ENCODE data around the gene AKAP7.

The AKAP7 gene

GRCh38 chr6:131205481-131206244, 70.4 kb downstream of the AKAP7 start:
- DNase-seq = no peak

GRCh38 chr6:131206463-131207251, 71.4 kb downstream of the AKAP7 start:
- no peak for DNase-seq

GRCh38 chr6:131208787-131209186, 73.5 kb downstream of the AKAP7 start:
- DNase-seq = no peak

GRCh38 chr6:131210469-131210868, 75.2 kb downstream of the AKAP7 start:
- DNase-seq = no peak

- no peak for DNase-seq
Observed at GRCh38 chr6:131212024-131212423, 76.8 kb downstream of the AKAP7 start.

- DNase-seq = no peak
Observed at GRCh38 chr6:131212913-131213312, 77.6 kb downstream of the AKAP7 start.

GRCh38 chr6:131213501-131213990, 78.3 kb downstream of the AKAP7 start:
- no peak for DNase-seq

- no peak for DNase-seq
Observed at GRCh38 chr6:131215219-131215618, 80.0 kb downstream of the AKAP7 start.

GRCh38 chr6:131216246-131216645, 81.0 kb downstream of the AKAP7 start:
- no peak for DNase-seq

GRCh38 chr6:131222773-131223172, 87.5 kb downstream of the AKAP7 start:
- no peak for DNase-seq

- no peak for DNase-seq
Observed at GRCh38 chr6:131223416-131223815, 88.1 kb downstream of the AKAP7 start.

- DNase-seq = no peak
Observed at GRCh38 chr6:131225127-131225526, 89.9 kb downstream of the AKAP7 start.

GRCh38 chr6:131225959-131226358, 90.7 kb downstream of the AKAP7 start:
- DNase-seq = no peak

GRCh38 chr6:131226459-131227157, 91.3 kb downstream of the AKAP7 start:
- DNase-seq = no peak

GRCh38 chr6:131227158-131227543, 91.9 kb downstream of the AKAP7 start:
- DNase-seq = no peak

- no peak for DNase-seq
Observed at GRCh38 chr6:131231103-131231502, 95.8 kb downstream of the AKAP7 start.

- no peak for DNase-seq
Observed at GRCh38 chr6:131231891-131232290, 96.6 kb downstream of the AKAP7 start.

- DNase-seq = no peak
Observed at GRCh38 chr6:131244942-131245341, 109.7 kb downstream of the AKAP7 start.

GRCh38 chr6:131250122-131250521, 114.9 kb downstream of the AKAP7 start:
- DNase-seq = peak; percentile 15

GRCh38 chr6:131250936-131251335, 115.7 kb downstream of the AKAP7 start:
- DNase-seq = no peak

GRCh38 chr6:131251590-131252199, 116.4 kb downstream of the AKAP7 start:
- no peak for DNase-seq

- DNase-seq = no peak
Observed at GRCh38 chr6:131255434-131255833, 120.2 kb downstream of the AKAP7 start.

GRCh38 chr6:131255911-131256310, 120.6 kb downstream of the AKAP7 start:
- no peak for DNase-seq
